GM18505 (cell line): Measurements from ENCODE around the gene AGPAT3.

Experiments
- ATAC-seq: cut with Tn5 transposase; IDR thresholded peaks from one replicate; pipeline ENCODE4 v1.9.1; 2021; ENCODE audit not compliant: unreplicated experiment
- POLR2A ChIP-seq: IDR thresholded peaks from 4 replicates; pipeline ENCODE4 v1.6.1; 2011; ENCODE audit warnings: borderline replicate concordance; ENCODE audit not compliant: insufficient read depth, insufficient read length; ENCODE audit errors: extremely low read depth

Gene AGPAT3

DNA sequence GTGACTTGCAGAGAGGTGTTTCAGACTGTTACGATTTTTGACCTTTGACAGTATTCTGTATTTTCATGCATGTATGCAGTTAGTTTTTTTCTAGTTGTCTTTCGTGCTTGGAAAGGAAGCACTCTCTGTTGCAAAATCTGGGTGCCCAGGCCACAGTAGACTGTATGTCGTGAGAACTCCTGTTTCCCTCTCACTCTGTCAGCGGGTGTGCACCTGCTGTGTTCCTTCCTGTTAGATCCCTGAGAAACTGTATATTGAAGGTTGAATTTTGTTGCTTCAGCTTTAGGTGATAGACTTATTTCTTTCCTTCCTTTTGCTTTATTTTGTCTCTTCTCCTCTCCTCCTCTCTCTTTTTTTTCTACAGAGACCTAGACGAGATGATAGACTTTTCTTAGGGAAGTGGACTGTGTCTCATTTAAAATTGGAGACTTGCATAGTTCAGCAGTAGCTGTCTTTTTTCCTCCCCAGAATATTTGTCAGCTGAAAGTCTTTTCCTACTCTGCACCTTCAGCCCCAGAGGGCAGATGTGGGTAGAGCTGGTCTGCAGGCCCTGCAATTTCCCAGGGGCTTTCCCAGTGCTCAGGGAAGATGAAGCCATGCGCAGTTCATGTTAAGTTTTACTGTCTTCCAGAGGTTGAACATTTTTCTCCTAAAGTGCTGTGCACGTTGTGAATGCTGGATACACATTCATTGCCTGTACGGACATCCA, 148.5 kb downstream of the AGPAT3 start:
- no peak for ATAC-seq

DNA sequence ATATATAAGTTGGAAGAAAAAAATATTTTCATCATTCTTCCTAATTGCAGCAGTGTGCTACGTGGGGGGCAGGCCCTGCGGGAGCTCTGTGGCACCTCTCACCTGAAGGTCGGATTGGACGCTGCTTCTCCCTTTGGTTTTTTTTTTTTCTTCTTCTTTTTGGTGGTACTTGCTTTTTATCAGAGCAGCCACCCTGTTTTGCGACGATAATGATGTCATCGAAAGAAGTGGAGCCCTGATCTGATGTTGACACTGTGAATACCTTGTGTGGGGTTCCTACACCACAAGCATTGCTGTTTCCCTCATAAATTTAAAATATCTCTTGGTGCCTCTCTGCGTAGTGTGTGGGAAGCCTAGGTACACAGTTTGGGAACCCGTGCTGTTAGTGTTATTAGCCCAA, 152.6 kb downstream of the AGPAT3 start:
- no peak for TF ChIP-seq POLR2A
- ATAC-seq = no peak

More for the DNA sequence above, 148.5 kb downstream of the AGPAT3 start:
- TF ChIP-seq POLR2A = no peak

DNA sequence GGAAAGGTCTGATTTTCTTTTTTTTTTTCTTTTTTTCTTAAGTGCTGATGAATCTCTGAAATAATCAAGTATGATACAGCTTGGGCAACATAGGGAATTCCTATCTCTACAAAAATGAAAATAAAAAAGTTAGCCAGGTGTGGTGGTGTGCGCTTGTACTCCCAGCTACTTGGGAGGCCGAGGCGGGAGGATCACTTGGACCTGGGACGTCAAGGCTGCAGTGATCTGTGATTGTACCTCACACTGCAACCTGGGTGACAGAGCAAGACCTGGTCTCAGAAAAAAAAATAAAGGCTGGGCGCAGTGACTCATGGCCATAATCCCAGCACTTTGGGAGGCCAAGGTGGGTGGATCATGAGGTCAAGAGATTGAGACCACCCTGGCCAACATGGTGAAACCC, 153.1 kb downstream of the AGPAT3 start:
- ATAC-seq = no peak
- no peak for TF ChIP-seq POLR2A

DNA sequence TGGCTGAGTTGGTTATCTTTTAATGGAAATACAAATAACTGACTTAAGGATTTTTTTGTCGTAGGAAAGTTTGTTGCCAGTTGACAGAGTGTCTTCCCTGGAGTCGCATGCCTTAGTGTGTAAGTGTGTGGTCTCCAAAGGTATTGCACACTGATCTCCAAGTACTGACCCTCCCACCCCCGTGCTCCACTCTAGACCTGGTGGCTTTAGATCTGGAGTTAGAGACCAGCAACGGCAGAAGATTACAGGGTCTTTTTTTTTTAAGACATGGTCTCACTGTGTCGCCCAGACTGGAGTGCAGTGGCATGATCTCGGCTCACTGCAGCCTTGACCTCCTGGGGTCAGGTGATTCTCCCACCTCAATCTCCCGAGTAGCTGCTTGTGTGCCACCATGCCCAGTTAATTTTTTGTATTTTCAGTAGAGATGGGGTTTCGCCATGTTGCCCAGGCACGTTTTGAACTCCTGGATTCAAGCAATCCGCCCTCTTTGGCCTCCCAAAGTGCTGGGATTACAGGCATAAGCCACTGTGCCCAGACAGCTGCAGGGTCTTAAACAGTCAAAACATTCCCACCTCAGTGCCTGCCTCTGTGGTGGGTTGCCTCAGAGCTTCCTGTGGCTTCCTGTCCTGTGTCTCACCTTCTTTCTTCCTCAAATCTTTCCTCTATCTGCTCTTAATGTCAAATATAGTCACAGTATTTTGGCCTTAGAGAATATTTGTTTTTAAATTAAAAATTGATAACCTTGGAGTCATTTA, 154.0 kb downstream of the AGPAT3 start:
- no peak for TF ChIP-seq POLR2A
- ATAC-seq = no peak

DNA sequence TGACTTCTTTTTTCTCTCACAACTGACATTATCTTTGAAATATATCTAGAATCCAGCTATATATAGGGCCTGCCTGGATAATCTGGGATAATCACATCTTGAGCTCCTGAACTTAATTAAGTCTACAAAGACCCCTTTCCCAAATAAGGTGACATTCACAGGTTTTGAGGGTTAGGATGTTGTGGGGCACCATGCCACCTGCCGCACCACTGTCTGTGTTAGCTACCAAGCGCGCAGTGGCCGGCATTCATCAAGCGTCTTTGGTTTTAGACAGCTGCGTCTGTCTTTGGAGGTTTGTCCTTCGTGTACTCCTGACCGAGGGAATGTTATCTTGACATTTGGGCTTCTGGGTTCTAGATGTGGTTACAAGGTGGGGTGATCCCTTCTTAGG, 154.5 kb downstream of the AGPAT3 start:
- no peak for ATAC-seq
- TF ChIP-seq POLR2A = no peak

DNA sequence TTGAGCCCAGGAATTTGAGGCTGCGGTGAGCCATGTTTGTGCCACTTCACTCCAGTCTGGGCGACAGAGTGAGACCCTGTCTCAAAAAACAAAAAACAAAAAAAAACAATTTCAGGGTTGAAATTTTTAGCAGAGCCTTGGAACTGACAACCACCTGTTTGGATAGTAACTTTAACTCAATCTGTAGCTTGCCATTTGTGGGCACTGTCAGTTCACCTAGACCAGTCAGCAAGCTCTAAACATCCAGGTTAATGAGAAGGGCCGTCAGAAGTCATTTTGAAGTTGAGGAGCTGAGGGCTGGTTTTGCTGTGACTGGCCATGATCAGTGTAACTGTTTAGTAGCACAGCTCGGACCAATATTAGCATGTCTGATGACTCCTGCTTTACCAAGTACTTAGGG, 155.5 kb downstream of the AGPAT3 start:
- ATAC-seq = no peak
- no peak for TF ChIP-seq POLR2A

DNA sequence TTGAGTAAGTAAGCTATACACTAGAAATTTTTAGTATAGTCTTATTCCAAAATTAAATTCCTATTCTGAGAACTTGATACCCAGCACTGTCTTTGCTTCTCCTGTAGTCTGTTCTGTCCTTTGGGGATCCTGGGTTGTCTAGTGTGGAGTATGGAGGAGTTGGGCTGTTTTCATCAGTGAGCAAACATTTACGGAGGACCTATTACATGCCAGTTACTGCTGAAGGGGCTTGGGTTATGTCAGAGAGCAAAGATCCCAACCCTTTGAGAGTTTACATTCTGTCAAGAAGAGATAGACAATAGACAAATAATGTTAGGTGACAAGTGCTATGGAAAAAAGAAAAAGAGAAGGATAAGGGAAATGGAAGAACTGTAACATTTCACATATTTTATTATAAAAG, 156.0 kb downstream of the AGPAT3 start:
- ATAC-seq = no peak
- no peak for TF ChIP-seq POLR2A

DNA sequence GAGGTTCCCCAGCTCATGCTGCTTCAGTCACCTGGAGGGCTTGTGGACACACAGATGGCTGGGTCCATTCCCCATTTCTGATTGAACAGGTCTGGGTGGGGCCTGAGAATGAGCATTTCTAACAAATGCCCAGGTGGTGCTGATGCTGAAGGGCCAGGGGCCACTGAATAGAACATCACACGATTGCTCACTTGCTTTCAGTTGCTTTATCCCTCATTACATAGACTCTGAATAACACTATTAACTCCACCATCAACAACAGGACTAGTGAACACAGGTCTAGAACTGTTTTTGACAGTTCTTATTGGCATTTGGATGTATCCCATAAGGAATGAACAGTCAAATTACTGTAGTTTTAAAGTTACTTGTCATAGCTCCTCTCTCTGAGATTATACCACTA, 159.2 kb downstream of the AGPAT3 start:
- TF ChIP-seq POLR2A = no peak
- no peak for ATAC-seq

DNA sequence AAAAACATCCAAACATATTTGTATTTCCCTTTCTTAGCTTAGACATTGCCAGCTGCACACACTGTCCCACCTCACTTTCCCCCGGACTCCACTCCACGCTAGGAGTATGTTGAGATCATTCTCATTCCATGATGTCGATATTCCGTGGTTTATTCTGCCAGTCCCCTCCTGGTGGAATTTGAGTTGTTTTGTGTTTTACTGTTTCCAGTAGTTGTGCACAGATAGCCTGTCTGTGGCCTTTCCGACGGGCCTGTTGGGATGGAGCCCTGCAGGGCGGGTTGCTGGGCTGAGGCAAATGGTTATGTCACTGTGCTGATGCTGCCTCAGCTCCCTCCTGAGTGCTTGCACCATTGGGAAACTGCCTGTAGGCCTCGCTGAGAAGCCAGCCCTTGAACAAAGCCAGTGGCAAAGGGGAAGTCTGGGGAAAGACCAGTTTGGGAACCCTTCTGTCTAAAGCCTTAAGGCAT, 159.9 kb downstream of the AGPAT3 start:
- no peak for ATAC-seq
- TF ChIP-seq POLR2A = no peak

DNA sequence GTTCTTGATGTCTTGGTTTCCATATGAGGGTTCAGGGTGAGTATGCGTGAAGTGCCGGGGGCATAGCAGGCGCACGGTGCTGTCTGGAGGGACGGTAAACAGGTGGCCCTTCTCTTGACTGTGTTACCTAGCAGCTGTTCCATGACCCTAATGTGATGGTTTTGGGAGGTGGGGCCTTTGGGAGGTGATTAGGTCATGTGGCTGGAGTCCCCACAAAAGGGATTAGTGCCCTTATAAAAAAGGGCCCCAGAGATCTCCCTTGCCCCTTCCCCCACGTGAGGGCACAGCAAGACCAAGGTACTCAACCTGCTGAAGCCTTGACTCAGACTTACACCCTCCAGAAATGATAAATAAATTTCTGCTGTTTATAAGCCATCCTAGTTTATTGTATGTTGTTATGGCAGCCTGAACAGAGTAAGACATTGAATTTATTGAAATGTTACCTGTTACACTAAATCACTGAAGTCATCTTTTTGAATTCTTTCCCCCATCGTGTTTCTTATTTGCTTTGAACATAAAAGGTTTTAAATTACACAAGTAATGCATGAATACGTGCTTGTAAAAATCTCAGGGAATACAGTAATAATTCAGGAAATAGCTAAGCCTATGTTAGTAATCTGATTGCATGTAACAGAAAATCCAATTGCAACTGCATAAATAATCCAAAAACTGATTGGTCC, 162.7 kb downstream of the AGPAT3 start:
- no peak for TF ChIP-seq POLR2A
- ATAC-seq = no peak

DNA sequence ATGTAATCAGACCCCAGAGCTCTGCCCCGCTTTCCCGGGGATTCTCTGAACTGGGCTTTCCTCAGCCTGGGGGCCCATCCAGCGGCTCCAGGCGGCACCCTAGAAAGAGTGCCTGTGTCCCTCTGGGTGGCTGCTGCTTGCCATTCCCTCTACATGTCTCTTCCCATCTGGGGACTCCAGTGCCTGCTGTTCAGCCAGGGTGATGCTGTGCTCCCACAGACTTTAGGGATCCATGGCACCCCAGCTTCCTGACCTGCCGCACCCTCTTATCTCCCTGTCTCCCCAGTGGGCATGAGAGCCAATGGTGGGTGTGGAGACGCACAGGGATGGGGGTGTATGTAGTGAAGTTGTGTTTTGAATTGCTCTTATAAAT, 163.2 kb downstream of the AGPAT3 start:
- no peak for ATAC-seq
- no peak for TF ChIP-seq POLR2A

DNA sequence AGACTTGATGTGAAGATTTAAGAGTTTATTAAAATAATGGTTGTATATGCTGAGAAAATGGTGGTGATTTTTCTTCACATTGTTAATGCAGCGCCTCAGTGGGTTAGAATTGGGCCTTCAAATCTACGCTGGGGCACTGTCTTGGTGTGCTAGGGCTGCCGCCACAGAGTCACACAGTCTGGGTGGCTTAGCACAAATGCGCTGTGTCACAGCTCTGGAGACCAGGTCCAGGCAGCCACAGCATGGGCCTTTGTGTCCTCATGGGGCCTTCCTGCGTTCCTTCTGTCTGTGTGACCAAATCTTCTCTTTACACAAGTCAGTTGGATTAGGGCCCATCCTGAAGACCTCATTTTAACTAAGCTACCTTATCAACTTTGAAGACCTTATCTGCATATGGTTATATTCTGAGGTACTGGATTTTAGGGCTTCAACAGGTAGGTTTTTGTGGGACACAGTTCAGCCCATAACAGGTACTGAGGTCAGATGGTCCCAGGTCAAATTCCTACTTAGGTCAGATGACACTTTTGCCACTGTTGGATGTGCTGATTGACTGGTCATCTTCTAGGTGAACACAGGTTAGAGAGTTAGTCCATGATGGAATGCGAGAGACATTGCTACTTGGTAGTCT, 164.6 kb downstream of the AGPAT3 start:
- ATAC-seq = no peak
- no peak for TF ChIP-seq POLR2A

DNA sequence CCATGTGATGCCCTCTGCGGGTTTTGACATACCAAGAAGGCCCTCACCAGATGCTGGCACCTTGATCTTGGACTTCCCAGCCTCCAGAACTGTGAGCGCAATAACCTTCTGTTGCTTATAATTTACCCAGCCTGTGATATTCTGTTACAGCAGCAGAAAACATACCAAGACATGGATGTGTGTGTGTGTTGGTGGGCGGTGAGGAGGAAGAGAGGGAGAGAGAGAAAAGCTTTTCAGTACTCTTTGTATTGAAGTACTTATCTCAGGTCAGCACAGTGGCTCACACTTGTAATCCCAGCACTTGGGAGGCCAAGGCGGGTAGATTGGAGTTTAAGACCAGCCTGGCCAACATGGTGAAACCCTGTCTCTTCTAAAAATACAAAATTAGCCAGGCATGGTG, 170.2 kb downstream of the AGPAT3 start:
- no peak for TF ChIP-seq POLR2A
- no peak for ATAC-seq
